ENCODE measurements around the gene B4GALNT3. TPM values are rescaled to one million over a fixed set of nuclear protein-coding genes. Genes with fewer than 3 reads are reported as not detected.

The B4GALNT3 gene
- total RNA-seq, 1 experiment from 2014 or later, result 15.5 TPM

DNA sequence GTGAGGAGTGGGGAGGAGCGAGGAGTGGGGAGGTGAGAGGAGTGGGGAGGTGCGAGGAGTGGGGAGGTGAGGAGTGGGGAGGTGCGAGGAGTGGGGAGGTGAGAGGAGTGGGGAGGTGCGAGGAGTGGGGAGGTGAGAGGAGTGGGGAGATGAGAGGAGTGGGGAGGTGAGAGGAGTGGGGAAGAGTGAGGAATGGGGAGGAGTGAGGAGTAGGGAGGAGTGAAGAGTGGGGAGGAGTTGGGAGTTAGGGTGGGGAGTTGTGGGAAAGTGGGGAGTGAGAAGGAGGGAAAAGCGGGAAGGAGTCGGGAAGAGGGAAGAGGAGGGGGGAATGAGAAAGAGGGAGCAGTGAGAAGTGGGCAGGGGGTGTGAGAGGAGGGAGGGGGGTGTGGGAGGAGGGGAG lies 86.1 kb downstream of the B4GALNT3 start:
- Histone ChIP-seq H3K27me3 (ENCODE audit: control insufficient read depth, insufficient read depth, low read length) (peaks cover 9% of the 10 kb centered on the region), H3K4me3 (ENCODE audit: insufficient read depth, low read depth, low read length) (no peak overlapping the region), H3K36me3 (replicated peaks; ENCODE audit: control insufficient read depth, insufficient read depth, low read length) (no peaks in the 10 kb centered on the region)
- DNase-seq, result no peak

DNA sequence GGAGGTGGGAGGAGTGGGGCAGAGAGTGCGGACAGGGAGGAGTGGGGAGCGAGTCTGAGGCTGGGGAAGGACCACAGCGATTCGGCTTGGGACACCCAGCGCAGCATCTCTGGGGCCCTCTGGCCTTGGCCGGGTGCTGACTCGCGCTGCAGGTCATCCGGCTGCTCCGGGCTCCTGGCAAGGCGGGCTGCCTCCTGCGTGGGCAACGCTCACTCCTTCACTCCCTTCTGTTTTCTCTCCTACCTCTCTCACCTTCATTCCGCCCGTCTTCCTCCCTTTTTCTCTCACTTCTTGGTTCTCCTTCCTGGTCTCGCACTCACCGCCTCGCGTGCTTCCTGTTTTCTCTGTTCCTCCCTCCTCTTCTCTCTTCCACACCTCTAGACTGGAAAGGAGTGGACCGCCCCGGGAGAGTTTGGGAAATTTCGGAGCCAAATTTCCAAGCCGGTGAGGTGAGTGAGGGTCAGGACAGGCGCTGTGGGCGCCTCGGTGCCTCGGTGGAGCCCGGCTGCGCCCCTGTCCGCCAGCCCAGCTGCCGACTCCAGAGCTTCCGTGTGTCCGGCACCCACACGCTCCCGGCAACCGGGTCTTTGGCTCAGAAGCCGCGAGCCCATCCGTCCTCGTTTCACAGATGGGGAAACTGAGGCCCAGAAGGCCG lies 86.7 kb downstream of the B4GALNT3 start:
- H3K36me3 ChIP-seq (replicated peaks; ENCODE audit: control insufficient read depth, insufficient read depth, low read length), result no peaks in the 10 kb centered on the region
- peak; percentile 83 for DNase-seq
- H3K4me3 ChIP-seq (ENCODE audit: insufficient read depth, low read depth, low read length), result peak overlapping the region; percentile 54
- H3K27me3 ChIP-seq (ENCODE audit: control insufficient read depth, insufficient read depth, low read length), result peaks cover 9% of the 10 kb centered on the region

DNA sequence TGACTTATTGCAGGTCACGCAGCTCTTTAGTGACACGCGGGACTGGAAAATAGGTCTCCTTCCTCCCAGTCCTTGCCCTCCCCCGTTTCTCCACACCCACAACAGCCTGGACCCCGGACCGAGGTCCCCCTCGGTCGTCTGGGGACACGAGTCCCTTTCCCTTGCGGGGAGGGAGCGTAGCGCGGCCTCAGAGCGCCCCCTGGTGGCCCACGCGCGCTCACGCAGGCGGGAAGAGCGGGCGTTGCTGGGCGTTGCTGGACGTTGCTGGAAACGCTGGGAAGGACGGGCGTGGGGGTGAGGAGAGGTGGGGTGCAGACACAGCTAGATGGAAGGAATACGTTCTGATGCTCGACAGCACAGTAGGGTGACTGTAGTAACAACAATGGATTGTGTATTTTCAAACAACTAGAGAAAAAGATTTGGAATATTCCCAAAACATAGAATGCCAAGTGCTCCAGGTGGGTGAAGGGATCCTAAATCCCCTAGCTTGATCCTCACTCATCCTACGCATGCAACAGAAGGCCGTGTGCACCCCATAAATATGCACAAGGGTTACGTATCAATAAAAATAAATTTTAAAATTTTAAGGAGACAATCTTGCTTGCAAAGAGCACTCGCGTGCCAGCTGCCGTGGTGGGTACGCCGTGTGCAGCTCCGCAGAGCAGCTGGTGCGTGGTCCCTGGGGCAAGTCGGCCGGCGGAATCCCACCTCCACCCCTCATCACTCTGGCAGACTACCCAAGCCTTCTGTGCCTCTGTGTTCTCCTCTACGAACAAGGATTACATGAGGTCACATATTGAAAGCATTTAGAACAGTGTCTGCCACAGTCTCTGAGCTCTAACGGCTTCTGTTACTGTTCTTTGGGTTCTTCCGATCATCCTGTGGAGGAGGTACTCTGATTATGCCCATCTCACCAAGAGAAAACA lies 87.4 kb downstream of the B4GALNT3 start:
- Histone ChIP-seq H3K27me3 (ENCODE audit: control insufficient read depth, insufficient read depth, low read length) (peaks cover 9% of the 10 kb centered on the region), H3K4me3 (ENCODE audit: insufficient read depth, low read depth, low read length) (peak overlapping the region; percentile 54), H3K36me3 (replicated peaks; ENCODE audit: control insufficient read depth, insufficient read depth, low read length) (no peaks in the 10 kb centered on the region)
- peak; percentile 97 for DNase-seq

DNA sequence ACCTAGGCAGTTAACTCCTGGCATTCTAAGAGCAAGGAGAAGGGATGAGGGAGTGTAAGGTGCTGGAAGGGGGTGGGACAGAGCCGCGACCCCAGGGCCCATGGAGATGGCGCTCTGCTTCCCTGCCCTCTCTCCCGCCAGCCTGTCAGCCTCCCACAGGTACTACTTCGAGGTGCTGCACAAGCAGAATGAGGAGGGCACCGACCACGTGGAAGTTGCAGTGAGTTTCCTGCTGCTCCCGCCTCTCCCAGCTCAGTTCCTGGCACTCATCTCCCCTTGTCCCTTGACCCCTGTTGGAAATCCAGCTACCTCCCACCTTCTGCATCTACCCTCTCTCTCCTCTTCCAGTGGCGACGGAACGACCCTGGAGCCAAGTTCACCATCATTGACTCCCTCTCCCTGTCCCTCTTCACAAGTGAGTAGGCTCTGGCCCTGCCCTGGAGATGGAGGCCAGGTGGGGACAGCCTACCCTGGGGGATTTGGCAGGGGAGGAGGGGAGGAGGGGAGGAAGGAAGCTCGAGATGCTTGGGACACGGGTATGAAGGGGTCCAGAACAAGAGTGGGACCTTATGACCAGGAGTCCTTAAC lies 88.2 kb downstream of the B4GALNT3 start:
- Histone ChIP-seq H3K27me3 (ENCODE audit: control insufficient read depth, insufficient read depth, low read length) (peaks cover 9% of the 10 kb centered on the region), H3K4me3 (ENCODE audit: insufficient read depth, low read depth, low read length) (no peak overlapping the region), H3K36me3 (replicated peaks; ENCODE audit: control insufficient read depth, insufficient read depth, low read length) (no peaks in the 10 kb centered on the region; the same call in 1 of the 2 replicates)
- no peak for DNase-seq

DNA sequence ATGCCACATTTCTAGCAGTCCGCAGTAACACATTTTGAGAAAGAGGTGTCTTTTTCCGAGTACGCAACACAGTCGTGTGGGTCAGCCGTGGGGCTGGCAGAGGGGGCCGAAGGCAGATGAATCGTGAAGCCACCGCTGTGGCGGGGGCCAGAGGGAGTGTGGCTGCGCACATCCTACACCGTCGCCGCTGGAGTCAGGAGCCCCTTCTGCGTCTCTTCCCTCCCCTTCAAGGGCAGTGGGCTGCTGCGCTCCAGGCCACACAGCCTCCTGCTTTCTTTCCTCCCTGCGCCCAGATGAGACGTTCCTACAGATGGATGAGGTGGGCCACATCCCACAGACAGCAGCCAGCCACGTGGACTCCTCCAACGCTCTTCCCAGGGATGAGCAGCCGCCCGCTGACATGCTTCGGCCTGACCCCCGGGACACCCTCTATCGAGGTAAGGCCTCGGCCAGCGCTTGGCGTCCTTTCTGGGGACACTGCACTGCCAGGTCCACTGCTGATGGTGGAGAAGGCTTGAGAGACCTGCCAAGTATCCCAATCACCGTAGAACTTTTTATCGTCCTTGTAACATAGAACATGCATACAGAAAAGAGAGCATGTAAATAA lies 89.8 kb downstream of the B4GALNT3 start:
- peaks cover 9% of the 10 kb centered on the region for H3K27me3 ChIP-seq (ENCODE audit: control insufficient read depth, insufficient read depth, low read length)

DNA sequence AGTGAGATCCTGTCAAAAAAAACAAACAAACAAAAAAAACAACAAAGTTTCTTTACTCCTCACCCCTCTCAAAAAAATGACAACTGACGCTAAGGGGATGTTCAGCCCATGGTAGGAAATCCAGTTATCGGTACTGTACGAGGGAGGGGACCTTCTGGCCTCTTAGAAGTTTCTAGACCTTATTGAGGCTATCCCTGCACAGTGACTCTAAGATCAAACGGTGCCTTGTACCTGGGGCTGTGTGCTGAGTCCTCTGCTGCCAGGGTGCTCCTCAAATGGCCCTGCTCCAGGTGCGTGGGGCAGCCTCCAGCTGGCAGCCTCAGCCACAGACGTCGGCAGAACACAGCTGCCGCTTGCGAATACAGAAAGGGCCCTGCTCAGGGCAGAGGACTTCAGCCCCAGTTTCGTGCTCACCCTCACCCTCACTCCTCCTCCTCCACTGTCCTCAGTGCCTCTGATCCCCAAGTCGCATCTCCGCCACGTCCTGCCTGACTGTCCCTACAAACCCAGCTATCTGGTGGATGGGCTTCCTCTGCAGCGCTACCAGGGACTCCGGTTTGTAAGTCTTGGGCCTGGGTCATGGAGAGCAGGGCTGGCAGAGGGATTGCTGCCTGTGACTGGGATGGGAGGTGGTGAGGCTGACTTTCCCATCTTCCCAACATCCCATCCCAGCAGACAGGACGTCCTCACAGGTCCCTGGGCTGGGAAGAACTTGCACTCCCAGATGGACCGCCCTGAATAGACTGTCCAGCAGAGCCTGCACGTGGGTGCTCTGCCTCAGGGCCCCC lies 90.9 kb downstream of the B4GALNT3 start:
- DNase-seq, result no peak
- peaks cover 7% of the 10 kb centered on the region for H3K27me3 ChIP-seq (ENCODE audit: control insufficient read depth, insufficient read depth, low read length)
- H3K4me3 ChIP-seq (ENCODE audit: insufficient read depth, low read depth, low read length), result no peak overlapping the region
- H3K36me3 ChIP-seq (replicated peaks; ENCODE audit: control insufficient read depth, insufficient read depth, low read length), result no peaks in the 10 kb centered on the region; the same call in 1 of the 2 replicates

More for the DNA sequence above, 89.8 kb downstream of the B4GALNT3 start:
- H3K36me3 ChIP-seq (replicated peaks; ENCODE audit: control insufficient read depth, insufficient read depth, low read length), result no peaks in the 10 kb centered on the region; the same call in 1 of the 2 replicates
- DNase-seq, result no peak
- H3K4me3 ChIP-seq (ENCODE audit: insufficient read depth, low read depth, low read length), result no peak overlapping the region

DNA sequence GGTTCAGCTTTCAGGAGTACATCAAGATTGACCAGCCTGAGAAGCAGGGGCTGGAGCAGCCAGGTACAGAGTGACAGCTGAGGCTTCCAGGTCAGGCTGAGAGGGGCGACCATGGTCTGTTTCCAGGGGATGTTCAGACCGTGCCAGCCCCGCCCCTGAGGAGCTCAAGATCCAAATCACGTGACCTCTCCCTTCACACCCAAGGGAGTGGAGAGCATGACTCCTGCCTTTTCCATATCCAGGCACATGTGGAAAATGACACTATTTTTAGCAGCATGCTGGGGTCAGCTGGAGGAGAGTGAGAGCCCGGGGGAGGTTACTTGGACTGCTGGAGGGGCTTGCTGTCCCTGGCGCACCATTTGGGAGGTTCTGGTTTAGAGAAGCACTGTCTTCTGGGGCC lies 92.7 kb downstream of the B4GALNT3 start:
- no peak overlapping the region for H3K4me3 ChIP-seq (ENCODE audit: insufficient read depth, low read depth, low read length)
- DNase-seq, result no peak
- H3K36me3 ChIP-seq (replicated peaks; ENCODE audit: control insufficient read depth, insufficient read depth, low read length), result no peaks in the 10 kb centered on the region; the same call in 1 of the 2 replicates

GRCh38 chr12:553216-554000 lies 93.7 kb downstream of the B4GALNT3 start:
- no peak overlapping the region for H3K4me3 ChIP-seq (ENCODE audit: insufficient read depth, low read depth, low read length)
- H3K36me3 ChIP-seq (replicated peaks; ENCODE audit: control insufficient read depth, insufficient read depth, low read length), result no peaks in the 10 kb centered on the region; the same call in 1 of the 2 replicates
- H3K27me3 ChIP-seq (ENCODE audit: control insufficient read depth, insufficient read depth, low read length), result no peaks in the 10 kb centered on the region; the same call in 1 of the 2 replicates
- peak; percentile 45 for DNase-seq

More for the DNA sequence above, 92.7 kb downstream of the B4GALNT3 start:
- no peaks in the 10 kb centered on the region for H3K27me3 ChIP-seq (ENCODE audit: control insufficient read depth, insufficient read depth, low read length)

DNA sequence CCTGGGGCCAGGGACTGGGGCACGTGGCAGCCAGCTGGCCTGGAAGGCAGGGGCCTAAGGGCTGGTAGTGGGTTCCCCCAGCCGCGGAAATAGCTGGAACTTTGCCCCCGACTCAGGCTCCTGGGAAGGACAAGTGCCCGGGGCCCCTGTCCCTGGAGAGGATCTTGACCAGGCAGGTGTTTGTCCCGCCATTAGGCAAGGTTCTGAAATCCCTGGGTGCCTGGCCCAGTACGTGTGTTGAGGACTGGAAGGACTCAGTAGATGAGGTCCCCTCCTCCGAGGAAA lies 94.2 kb downstream of the B4GALNT3 start:
- H3K36me3 ChIP-seq (replicated peaks; ENCODE audit: control insufficient read depth, insufficient read depth, low read length), result no peaks in the 10 kb centered on the region; the same call in 1 of the 2 replicates
- no peak for DNase-seq
- no peak overlapping the region for H3K4me3 ChIP-seq (ENCODE audit: insufficient read depth, low read depth, low read length)
- no peaks in the 10 kb centered on the region; the same call in 1 of the 2 replicates for H3K27me3 ChIP-seq (ENCODE audit: control insufficient read depth, insufficient read depth, low read length)

GRCh38 chr12:556498-556897 lies 96.8 kb downstream of the B4GALNT3 start:
- H3K27me3 ChIP-seq (ENCODE audit: control insufficient read depth, insufficient read depth, low read length), result no peaks in the 10 kb centered on the region; the same call in 1 of the 2 replicates
- H3K36me3 ChIP-seq (replicated peaks; ENCODE audit: control insufficient read depth, insufficient read depth, low read length), result no peaks in the 10 kb centered on the region; the same call in 1 of the 2 replicates
- no peak overlapping the region for H3K4me3 ChIP-seq (ENCODE audit: insufficient read depth, low read depth, low read length)
- no peak for DNase-seq

- Histone ChIP-seq H3K4me3 (ENCODE audit: insufficient read depth, low read depth, low read length) (no peak overlapping the region), H3K36me3 (replicated peaks; ENCODE audit: control insufficient read depth, insufficient read depth, low read length) (no peaks in the 10 kb centered on the region), H3K27me3 (ENCODE audit: control insufficient read depth, insufficient read depth, low read length) (no peaks in the 10 kb centered on the region; the same call in 1 of the 2 replicates)
- no peak for DNase-seq
These were observed 98.8 kb downstream of the B4GALNT3 start for GRCh38 chr12:558580-558979.

GRCh38 chr12:559208-559905 lies 99.6 kb downstream of the B4GALNT3 start:
- Histone ChIP-seq H3K27me3 (ENCODE audit: control insufficient read depth, insufficient read depth, low read length) (no peaks in the 10 kb centered on the region; the same call in 1 of the 2 replicates), H3K36me3 (replicated peaks; ENCODE audit: control insufficient read depth, insufficient read depth, low read length) (no peaks in the 10 kb centered on the region), H3K4me3 (ENCODE audit: insufficient read depth, low read depth, low read length) (no peak overlapping the region)
- no peak for DNase-seq

Data from H7 (cell line).